ENCODE measurements around the gene ALDH1L1.
A peak's percentile ranks its signal among the peaks of the same experiment; 100 is the strongest.

Gene ALDH1L1

DNA sequence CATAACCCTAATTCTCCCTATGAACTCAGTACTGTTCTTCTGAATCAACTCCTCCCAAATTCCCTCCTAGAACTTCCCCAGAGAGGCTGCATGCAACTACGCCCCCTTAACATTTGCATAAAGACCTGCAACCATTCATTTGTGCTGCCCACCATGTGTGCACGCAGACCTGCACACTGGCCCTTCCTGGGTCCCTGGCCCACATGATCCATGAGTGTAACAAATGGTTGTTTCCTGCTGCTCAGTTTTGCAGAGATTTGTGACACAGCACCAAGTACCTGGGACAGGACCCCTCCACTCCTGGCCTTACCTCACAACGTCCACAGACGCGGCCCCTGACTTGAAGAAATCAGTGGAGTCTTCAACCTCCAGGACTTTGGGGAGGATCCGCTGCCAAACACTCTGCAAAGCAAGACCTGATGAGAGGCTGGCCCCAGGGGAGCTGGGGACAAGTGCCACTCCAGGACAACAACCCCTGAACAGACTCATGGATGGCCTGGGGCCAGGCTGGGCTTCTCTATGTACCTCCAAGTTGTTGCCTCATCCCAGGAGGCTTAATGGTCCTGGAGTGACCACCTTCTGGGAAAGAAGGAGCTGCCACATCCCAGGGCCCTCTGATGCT, 33.8 kb downstream of the ALDH1L1 start:
- in situ Hi-C loops (cut with MboI; ENCODE audit: low sequenced_read_pairs): no loop called here
- H3K4me1 ChIP-seq: no peaks in the 10 kb centered on the region
- no peaks in the 10 kb centered on the region for H3K36me3 ChIP-seq (replicated peaks)
- no peak for DNase-seq (ENCODE audit: low spot score in 2 of 2)
- no peaks in the 10 kb centered on the region for H3K9me3 ChIP-seq
- peaks cover 6% of the 10 kb centered on the region; the same call in 1 of the 2 replicates for H3K27me3 ChIP-seq (ENCODE audit: low read depth)
- no peak overlapping the region for H3K4me3 ChIP-seq

DNA sequence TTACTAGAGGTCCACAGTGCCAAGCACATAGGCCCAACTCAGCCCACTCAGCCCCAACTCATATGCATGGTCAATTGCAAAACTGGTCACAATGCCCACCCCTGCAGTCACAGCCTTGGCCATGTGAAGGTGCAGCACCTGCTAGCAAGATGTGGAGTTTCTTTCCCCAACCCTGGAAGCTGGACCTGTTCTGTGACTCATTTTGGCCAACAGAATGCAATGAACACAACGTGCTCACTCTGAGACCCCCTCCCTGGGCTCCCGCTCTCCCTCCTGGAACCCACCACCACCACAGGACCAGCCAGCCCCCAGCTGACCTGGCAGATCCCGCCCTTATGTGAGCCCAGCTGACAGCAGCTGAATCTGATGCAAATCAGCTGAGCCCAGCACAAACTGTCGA, 34.4 kb downstream of the ALDH1L1 start:
- in situ Hi-C loops (cut with MboI; ENCODE audit: low sequenced_read_pairs): no loop called here
- peaks cover 11% of the 10 kb centered on the region for H3K27me3 ChIP-seq (ENCODE audit: low read depth)
- no peak for DNase-seq (ENCODE audit: low spot score in 2 of 2)

DNA sequence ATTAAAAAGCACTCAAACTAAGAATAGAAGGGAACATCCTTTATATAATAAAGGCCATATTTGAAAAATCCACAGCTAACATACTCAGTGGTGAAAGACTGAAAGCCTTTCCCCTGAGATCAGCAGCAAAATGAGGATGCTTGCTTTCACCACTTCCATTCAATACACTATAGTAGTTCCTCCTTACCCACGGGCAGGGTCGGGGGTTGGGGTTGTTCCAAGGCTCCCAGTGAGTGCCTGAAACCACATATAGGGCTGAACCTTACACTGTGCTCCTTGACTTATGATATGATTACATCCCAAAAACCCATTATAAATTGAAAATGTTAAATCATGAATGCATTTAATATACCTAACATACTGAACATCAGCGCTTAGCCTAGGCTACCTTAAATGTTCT, 37.7 kb downstream of the ALDH1L1 start:
- no peak for DNase-seq (ENCODE audit: low spot score in 2 of 2)
- Histone ChIP-seq H3K9me3 (no peaks in the 10 kb centered on the region), H3K4me3 (no peak overlapping the region), H3K4me1 (no peaks in the 10 kb centered on the region), H3K36me3 (replicated peaks) (no peaks in the 10 kb centered on the region), H3K27me3 (ENCODE audit: low read depth) (peaks cover 17% of the 10 kb centered on the region)
- in situ Hi-C loops (cut with MboI; ENCODE audit: low sequenced_read_pairs): no loop called here

More for the DNA sequence above, 34.4 kb downstream of the ALDH1L1 start:
- no peak overlapping the region for H3K4me3 ChIP-seq
- no peaks in the 10 kb centered on the region for H3K36me3 ChIP-seq (replicated peaks)
- H3K9me3 ChIP-seq: no peaks in the 10 kb centered on the region
- no peaks in the 10 kb centered on the region for H3K4me1 ChIP-seq

DNA sequence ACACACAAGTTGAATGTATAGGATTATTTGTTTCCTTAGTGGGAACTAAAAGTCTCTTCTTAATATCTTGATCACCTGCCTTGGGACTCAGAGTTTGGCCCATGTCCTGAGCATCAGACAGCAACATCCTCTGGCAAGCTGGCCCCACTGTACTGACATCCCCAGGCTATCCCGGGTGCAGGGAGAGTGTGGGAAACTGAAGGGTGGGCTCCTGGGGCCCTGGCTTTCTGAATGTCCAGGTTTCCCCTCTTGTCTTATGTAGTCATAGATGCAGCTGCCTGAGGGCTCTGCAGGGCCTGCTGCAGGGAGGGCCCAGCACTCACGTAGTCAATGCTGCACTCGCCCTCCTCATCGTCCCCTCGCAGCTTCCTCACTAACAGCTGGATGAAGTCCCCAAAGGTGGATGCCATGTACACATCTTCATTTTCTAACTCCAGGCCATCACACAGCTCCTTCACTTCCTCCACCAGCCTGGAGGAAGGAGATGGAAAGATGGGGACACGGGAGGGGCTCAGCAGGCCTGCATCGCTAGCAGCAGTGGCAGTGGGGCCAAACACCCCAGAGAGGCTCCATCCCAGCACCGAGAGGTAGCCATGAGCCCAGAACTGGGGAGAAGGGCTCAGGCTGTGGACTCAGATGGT, 42.8 kb downstream of the ALDH1L1 start:
- Histone ChIP-seq H3K27me3 (ENCODE audit: low read depth) (peaks cover 17% of the 10 kb centered on the region), H3K4me1 (no peaks in the 10 kb centered on the region), H3K4me3 (no peak overlapping the region), H3K36me3 (replicated peaks) (no peaks in the 10 kb centered on the region), H3K9me3 (no peaks in the 10 kb centered on the region)
- peak in 1 of 2 experiments; percentile 1 for DNase-seq (ENCODE audit: low spot score in 2 of 2)
- in situ Hi-C loops (cut with MboI; ENCODE audit: low sequenced_read_pairs): loop anchor here (10.0 kb wide), 1 partner anchor 257 kb away; the partner anchor contains the start of gene CFAP100

DNA sequence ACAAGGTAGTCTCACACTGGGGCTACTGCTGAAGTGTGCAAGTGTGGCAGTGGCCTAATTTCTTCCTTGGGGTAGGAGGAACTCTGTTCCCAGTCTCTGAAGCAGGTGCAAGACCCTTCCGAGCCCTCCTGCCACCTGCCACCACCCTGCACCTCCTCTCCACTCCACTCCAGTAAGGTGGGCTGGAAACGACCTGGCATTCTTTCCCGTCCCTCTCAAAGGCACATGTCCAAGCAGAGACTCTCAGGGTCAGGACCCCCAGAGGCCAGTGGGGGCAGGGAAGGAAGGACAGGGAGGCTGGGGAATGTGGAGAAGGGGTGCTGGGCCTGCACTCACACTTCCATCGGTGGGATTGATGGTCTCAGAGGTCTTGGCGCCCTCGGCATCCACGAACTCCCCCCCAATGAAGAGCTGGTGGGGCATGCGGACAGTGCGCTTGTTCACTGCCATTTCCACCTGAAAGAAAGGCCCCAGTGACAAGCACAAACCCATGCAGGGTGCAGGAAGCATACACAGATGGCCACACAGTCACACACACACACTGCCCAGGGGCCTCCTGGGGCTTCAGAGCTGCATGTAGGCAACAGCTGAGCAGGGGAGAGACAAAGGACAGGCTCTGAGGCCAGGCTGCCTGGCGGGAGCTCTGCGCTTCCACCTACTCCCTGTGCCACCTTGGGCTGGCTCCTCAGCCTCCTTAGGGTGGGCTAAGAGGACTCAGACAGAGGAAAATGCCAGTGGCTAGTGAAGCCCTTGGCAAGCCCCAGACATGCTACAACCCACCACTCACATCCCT, 43.8 kb downstream of the ALDH1L1 start:
- peak in 1 of 2 experiments; percentile 4 for DNase-seq (ENCODE audit: low spot score in 2 of 2)
- in situ Hi-C loops (cut with MboI; ENCODE audit: low sequenced_read_pairs): loop anchor here (10.0 kb wide), 1 partner anchor 258 kb away; the partner anchor contains the start of gene CFAP100
- Histone ChIP-seq H3K9me3 (no peaks in the 10 kb centered on the region), H3K4me1 (no peaks in the 10 kb centered on the region), H3K36me3 (replicated peaks) (no peaks in the 10 kb centered on the region), H3K4me3 (no peak overlapping the region), H3K27me3 (ENCODE audit: low read depth) (peaks cover 11% of the 10 kb centered on the region)

DNA sequence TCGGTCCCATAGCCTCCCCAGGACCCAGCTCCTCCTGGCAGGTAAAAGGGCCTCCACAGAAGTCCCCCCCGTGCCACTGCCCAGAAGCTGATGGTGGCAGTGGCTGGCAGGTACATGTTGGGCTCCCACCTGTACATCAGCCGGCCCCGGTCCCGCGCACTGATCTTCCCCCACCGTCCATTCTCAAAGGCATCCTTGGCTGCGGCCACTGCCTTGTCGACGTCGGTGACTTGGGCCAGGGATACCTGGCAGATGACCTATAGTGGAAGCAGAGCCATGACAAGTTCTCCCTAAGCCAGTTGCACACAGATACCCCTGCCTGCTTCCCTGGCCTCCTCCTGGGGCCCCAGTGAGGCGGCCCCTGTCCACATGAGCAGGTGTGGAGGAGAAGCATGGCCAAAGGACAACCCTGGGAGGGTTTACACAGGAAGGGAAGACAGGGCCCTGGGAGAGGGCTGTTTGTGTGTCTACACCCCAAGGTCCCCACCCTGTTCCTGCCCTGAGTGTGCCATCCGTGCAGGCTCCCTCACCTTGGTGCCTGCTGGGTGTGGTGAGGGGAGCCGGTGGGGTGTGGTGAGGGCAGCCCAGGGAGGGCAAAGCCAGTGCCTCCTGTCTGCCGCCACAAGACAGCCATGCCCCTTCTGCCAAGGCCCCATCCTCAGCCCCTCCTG, 44.8 kb downstream of the ALDH1L1 start:
- no peaks in the 10 kb centered on the region for H3K4me1 ChIP-seq
- H3K36me3 ChIP-seq (replicated peaks): no peaks in the 10 kb centered on the region
- peak in 1 of 2 experiments; percentile 4 for DNase-seq (ENCODE audit: low spot score in 2 of 2)
- no peak overlapping the region for H3K4me3 ChIP-seq
- peaks cover 6% of the 10 kb centered on the region for H3K27me3 ChIP-seq (ENCODE audit: low read depth)
- in situ Hi-C loops (cut with MboI; ENCODE audit: low sequenced_read_pairs): loop anchor here (10.0 kb wide), 1 partner anchor 259 kb away; the partner anchor contains the start of gene CFAP100
- no peaks in the 10 kb centered on the region for H3K9me3 ChIP-seq

DNA sequence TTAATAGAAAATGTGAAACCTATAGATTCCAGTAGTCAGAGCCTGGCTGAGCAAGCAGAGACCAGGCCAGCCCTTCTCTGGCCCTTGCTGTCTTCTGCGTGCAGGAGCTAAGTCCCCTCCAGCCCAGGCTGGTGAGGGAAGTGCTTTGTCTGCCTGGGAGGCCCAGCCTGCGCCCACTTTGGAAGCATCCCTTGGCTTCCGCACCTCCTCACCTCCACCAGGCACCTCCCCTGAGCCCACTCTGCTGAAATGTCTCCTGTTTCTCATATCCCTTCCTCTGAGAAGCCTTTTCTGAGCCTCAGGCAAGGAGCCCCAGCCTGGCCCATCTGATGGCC, 45.3 kb downstream of the ALDH1L1 start:
- in situ Hi-C loops (cut with MboI; ENCODE audit: low sequenced_read_pairs): loop anchor here (10.0 kb wide), 1 partner anchor 260 kb away; the partner anchor contains the start of gene CFAP100
- Histone ChIP-seq H3K36me3 (replicated peaks) (no peaks in the 10 kb centered on the region), H3K4me3 (no peak overlapping the region), H3K9me3 (no peaks in the 10 kb centered on the region), H3K4me1 (no peaks in the 10 kb centered on the region), H3K27me3 (ENCODE audit: low read depth) (peaks cover 6% of the 10 kb centered on the region)
- DNase-seq (ENCODE audit: low spot score in 2 of 2): peak in 1 of 2 experiments; percentile 3

DNA sequence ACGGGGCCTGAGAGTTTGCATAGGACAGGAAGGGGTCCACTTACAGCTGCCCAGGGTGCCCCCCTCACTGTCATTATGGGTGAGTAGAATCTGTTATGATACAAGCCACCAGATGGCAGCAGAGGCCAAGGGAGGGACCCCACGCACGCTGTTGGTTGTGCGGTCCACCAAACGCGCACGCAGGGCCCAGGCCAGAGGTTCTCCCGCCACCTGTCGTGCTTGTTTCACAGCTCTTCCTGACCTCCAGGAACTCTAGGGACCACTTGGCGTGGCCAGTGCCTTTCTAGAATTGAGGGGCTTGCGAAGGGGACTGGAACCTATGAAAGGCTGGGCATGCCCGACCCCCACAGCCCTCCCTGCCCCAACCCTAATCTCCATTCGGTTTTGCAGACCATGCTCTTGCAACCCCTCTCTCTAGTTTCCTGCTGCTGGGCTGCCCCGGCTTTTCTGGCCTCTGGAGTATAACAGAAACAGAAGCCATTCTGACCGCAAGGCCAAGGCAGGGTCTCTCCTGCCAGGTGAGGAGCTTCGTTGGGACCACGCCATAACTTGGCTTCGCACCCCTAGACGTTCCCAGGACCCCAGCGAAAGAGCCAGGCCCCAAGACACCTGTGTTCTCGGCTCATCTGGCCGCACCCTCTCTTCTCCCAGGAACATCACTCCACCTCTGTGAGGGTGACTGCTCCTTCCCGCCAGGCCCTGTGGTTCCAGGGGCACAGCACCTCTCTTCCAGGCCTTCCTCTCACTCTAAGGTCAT, 46.0 kb downstream of the ALDH1L1 start:
- no peaks in the 10 kb centered on the region for H3K4me1 ChIP-seq
- no peaks in the 10 kb centered on the region for H3K9me3 ChIP-seq
- no peak overlapping the region for H3K4me3 ChIP-seq
- peak; percentile 48 to 85 for DNase-seq (ENCODE audit: low spot score in 2 of 2)
- in situ Hi-C loops (cut with MboI; ENCODE audit: low sequenced_read_pairs): loop anchor here (10.0 kb wide), 1 partner anchor 260 kb away; the partner anchor contains the start of gene CFAP100
- no peaks in the 10 kb centered on the region for H3K36me3 ChIP-seq (replicated peaks)
- no peaks in the 10 kb centered on the region; the same call in 1 of the 2 replicates for H3K27me3 ChIP-seq (ENCODE audit: low read depth)

DNA sequence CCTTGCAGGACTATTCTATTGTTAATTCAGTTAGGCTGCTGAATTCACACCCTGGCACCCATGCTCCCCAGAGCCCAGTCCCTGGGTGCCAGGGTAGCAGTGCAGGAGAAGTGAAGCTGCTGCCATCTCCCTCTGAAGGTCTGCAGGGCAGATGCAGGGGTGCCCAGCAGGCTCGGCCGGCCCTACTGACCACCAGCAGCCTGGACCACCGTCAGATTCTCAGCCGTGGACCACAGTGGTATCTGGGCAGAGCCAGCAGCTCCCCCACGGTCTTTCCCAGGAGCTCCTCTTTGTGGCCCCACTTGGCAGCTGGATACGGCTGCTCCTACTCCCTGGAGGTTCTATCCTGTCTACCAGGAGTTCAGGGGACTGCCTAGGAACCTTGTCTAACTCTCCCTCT, 46.8 kb downstream of the ALDH1L1 start:
- DNase-seq (ENCODE audit: low spot score in 2 of 2): peak in 1 of 2 experiments; percentile 3
- Histone ChIP-seq H3K4me3 (no peak overlapping the region), H3K4me1 (no peaks in the 10 kb centered on the region), H3K36me3 (replicated peaks) (no peaks in the 10 kb centered on the region), H3K9me3 (no peaks in the 10 kb centered on the region), H3K27me3 (ENCODE audit: low read depth) (no peaks in the 10 kb centered on the region)
- in situ Hi-C loops (cut with MboI; ENCODE audit: low sequenced_read_pairs): loop anchor here (10.0 kb wide), 1 partner anchor 261 kb away; the partner anchor contains the start of gene CFAP100

DNA sequence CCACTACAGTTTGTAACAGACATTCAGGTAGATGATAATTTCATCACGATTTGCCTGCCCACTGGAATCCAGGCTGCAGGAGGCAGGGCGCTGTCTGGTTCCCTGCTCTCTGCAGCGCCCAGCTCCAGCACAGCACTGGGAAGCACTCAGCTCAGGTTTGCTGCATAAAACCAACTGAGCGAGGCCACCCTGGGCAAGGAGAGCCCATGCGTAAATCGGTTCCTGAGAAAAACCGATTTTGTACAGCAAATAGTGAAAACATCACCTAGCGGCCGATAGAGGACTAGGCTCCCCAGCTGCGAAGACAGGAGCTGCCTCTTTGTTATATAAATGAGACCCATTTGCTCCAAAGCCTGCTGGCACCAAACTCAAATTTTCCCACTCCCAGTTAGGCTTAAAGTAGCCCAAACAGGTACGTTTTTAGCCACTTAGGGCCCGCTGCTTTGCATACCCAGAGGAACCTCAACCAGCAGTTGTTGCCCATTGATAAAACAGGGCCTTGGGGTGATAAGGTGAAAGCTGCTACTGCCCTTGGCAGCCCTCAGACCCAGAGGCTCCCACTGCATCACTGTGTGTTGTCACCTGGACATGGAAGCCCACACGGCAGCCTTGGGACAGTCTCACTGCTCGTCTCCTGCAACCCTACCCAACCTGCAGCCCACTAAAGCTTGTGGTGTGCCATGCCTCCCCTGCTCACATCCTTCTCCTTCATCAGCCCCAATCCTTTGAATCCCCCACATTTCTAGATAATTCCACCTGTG, 47.5 kb downstream of the ALDH1L1 start:
- Histone ChIP-seq H3K4me3 (no peak overlapping the region), H3K27me3 (ENCODE audit: low read depth) (no peaks in the 10 kb centered on the region), H3K36me3 (replicated peaks) (no peaks in the 10 kb centered on the region), H3K9me3 (no peaks in the 10 kb centered on the region), H3K4me1 (no peaks in the 10 kb centered on the region)
- DNase-seq (ENCODE audit: low spot score in 2 of 2): peak in 1 of 2 experiments; percentile 13
- in situ Hi-C loops (cut with MboI; ENCODE audit: low sequenced_read_pairs): loop anchor here (10.0 kb wide), 1 partner anchor 262 kb away; the partner anchor contains the start of gene CFAP100

DNA sequence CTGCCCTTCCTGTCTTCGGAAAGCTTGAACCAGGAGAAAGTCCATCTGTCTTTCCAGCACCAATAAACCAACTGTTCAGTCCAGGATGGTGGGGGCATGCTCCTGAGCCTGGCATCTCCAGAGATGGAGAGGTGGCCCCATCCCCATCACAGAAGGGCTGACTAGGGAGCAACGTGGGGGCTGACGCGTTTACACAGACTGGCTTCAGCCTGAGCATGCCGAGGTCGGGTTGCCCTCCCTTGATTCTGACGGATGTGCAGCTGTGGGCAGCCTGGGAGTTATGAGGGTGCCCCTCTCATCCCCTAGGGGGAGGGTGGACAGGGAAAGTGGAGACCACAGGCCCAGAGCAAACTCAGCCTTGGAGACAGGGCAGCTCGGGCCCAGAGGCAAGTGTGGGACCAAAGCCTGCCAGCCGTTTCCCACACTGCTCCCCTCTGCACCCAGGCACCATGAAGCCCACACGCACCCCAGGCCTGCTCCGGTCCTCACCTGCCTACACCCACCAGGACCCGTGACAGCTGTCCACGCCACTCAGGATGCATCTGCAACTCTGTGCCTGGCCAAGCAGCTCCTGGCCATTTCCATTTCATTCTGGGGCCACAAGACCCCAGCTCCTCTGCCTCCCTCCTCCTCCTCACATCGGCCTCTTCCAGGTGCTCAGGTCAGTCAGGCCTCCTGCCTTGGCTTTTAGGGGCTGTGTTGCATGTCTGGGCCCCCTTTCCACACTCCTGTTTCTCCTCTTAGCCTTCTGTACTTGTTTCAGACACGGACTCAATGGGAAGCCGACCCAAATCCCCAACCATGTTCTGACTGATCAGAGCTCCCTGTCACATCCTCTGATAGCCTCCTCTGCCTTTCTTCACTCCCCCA, 48.3 kb downstream of the ALDH1L1 start:
- Histone ChIP-seq H3K27me3 (ENCODE audit: low read depth) (no peaks in the 10 kb centered on the region), H3K36me3 (replicated peaks) (no peaks in the 10 kb centered on the region), H3K4me1 (no peaks in the 10 kb centered on the region), H3K9me3 (no peaks in the 10 kb centered on the region), H3K4me3 (no peak overlapping the region)
- in situ Hi-C loops (cut with MboI; ENCODE audit: low sequenced_read_pairs): loop anchor here (10.0 kb wide), 1 partner anchor 263 kb away; the partner anchor contains the start of gene CFAP100
- peak in 1 of 2 experiments; percentile 4 for DNase-seq (ENCODE audit: low spot score in 2 of 2)

All from HAP-1 (cell line).